C4-2B (cell line): ENCODE data around the gene P2RY12.

Source experiments
- CTCF ChIP-seq: fragments of 450-650 bp; conservative IDR thresholded peaks from 2 replicates; pipeline ENCODE4 v1.5.1; 2017; ENCODE audit warnings: mild to moderate bottlenecking
- ZFX ChIP-seq: fragments of 450-650 bp; IDR thresholded peaks from 2 replicates; pipeline ENCODE4 v1.6.1; 2017

DNA sequence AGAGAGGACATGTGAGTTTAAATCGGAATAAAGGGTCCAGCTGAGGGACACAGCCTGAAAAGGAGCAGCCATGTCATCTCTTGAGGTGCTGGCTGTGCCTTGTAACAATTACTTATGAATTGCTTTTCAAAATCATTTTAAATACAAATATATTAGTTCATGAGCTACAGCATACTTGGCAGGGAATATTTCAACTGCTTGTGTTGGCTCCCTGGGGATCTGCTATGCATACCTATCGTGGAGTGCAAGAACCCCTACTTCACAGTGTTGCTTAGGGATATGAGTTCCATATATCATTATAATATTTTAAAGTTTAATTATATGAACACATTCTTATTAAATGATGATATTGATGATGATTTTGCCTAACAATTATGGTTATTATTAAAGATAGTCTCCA, 87.1 kb downstream of the P2RY12 start:
- no peak for TF ChIP-seq CTCF
- TF ChIP-seq ZFX, result no peak
